Stomach (tissue), 4 donors: ENCODE measurements around the gene NDUFAF5.

Experiments used
- EP300 ChIP-seq: sonication (generic); formaldehyde crosslinking; IDR thresholded peaks from one replicate; pipeline ENCODE4 v1.6.1; 2017; ENCODE audit warnings: antibody characterized with exemption
- POLR2A ChIP-seq, 4 donors: fragments of 450-650 bp; IDR thresholded peaks; one replicate each; pipeline ENCODE4 v1.6.1; 2016; ENCODE audit warnings: antibody characterized with exemption in 4 of 4, control low read depth in 2 of 4, mild to moderate bottlenecking in 1 of 4, moderate library complexity in 1 of 4
- POLR2AphosphoS5 ChIP-seq, 3 donors: sonication (generic); formaldehyde crosslinking; IDR thresholded peaks; one replicate each; pipeline ENCODE4 v1.6.1; 2016; ENCODE audit warnings: antibody characterized with exemption in 3 of 3
- TF ChIP-seq, protein P1 (sequence below), 7 experiments: fragments of 450-650 bp in 4 of 7; fragments of 200-600 bp in 3 of 7; sonication (generic) in 3 of 7; IDR thresholded peaks; one replicate each; pipeline ENCODE4 v1.5.1; 2016 to 2019; ENCODE audit warnings: antibody characterized with exemption in 7 of 7, control low read depth in 2 of 7, mild to moderate bottlenecking in 1 of 7

DNA sequence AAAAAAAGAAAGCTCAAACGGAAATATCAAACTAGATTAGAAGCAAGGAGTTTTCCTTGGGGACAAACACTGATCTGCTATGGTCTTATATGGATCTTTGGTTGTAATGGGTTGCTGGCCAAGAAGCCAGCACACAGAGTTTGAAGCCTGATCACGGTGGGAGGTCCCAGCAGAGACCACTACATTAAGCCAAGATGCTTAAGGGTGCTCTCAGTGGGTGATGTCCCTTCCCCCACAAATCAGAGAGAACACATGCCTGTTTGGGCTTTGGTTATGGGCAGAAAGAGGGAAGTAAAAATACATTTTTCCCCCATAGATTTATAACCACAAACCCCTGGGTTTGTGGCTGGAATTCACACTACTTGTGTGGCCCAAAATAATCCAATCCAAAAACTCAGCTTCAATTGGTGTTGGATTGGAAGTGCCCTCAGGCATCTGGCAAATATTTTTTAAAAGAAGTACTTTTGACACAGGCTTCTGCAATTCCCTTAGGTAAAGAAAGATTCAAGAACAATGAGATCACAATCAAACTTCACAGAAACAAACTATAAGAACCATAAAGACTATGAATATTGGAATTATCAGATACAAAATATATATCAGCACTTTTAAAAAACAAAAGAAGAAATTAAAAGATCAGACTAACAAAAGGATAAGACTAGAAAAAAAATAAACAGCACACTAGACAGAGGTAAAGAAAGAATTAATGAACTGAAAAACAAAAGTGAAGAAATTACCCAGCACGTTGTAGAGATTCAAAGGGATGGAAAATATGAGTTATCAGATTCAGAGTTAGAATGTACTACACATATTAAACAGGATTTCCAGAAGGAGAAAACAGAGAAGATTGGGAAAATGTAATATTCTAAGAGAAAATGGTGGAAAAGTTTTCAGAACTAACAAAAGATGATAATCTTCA lies 44.8 kb upstream of the NDUFAF5 start:
- TF ChIP-seq, protein P1, sequence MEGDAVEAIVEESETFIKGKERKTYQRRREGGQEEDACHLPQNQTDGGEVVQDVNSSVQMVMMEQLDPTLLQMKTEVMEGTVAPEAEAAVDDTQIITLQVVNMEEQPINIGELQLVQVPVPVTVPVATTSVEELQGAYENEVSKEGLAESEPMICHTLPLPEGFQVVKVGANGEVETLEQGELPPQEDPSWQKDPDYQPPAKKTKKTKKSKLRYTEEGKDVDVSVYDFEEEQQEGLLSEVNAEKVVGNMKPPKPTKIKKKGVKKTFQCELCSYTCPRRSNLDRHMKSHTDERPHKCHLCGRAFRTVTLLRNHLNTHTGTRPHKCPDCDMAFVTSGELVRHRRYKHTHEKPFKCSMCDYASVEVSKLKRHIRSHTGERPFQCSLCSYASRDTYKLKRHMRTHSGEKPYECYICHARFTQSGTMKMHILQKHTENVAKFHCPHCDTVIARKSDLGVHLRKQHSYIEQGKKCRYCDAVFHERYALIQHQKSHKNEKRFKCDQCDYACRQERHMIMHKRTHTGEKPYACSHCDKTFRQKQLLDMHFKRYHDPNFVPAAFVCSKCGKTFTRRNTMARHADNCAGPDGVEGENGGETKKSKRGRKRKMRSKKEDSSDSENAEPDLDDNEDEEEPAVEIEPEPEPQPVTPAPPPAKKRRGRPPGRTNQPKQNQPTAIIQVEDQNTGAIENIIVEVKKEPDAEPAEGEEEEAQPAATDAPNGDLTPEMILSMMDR (IDR thresholded peaks at IDR 0.05): no peak
- TF ChIP-seq POLR2A (IDR thresholded peaks at IDR 0.05) (no peak), EP300 (no peak), POLR2AphosphoS5 (IDR thresholded peaks at IDR 0.05) (no peak)
